Measurements from ENCODE around the gene MDFIC.

DNA sequence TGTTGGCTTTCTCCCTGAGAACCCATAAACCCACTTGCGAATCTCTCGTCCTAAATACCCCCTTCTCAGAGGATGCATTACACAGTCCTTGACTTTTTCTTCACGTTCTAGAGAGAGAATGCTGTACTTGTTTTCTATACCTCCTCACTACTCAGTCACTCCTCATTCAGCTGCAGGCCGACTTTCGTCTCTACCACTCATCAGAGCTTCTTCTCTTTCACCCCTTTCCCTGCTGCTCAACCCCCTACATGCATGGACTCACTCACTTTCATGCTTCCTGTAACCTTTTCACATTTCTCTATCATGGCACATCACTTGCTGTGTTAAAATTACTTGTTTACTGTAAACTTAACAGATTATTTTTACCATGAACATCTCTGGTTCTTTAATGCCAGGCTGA, 19.8 kb downstream of the MDFIC start:
- TF ChIP-seq, protein P1, sequence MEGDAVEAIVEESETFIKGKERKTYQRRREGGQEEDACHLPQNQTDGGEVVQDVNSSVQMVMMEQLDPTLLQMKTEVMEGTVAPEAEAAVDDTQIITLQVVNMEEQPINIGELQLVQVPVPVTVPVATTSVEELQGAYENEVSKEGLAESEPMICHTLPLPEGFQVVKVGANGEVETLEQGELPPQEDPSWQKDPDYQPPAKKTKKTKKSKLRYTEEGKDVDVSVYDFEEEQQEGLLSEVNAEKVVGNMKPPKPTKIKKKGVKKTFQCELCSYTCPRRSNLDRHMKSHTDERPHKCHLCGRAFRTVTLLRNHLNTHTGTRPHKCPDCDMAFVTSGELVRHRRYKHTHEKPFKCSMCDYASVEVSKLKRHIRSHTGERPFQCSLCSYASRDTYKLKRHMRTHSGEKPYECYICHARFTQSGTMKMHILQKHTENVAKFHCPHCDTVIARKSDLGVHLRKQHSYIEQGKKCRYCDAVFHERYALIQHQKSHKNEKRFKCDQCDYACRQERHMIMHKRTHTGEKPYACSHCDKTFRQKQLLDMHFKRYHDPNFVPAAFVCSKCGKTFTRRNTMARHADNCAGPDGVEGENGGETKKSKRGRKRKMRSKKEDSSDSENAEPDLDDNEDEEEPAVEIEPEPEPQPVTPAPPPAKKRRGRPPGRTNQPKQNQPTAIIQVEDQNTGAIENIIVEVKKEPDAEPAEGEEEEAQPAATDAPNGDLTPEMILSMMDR (IDR thresholded peaks at IDR 0.05; ENCODE audit: low read length): no peak
- TF ChIP-seq EZH2 (optimal IDR thresholded peaks at IDR 0.05; ENCODE audit: low read depth, low read length) (no peak), EZH2phosphoT487 (IDR thresholded peaks at IDR 0.05; ENCODE audit: low read length) (no peak)

All from MM.1S (cell line).